ENCODE measurements around the gene HAND2. TPM values are rescaled to one million over a fixed set of nuclear protein-coding genes. Genes with fewer than 3 reads are reported as not detected.

Gene HAND2
- total RNA-seq, 4 donors from 2014 or later, result 0.96 to 5.0 (median 3.3) TPM

DNA sequence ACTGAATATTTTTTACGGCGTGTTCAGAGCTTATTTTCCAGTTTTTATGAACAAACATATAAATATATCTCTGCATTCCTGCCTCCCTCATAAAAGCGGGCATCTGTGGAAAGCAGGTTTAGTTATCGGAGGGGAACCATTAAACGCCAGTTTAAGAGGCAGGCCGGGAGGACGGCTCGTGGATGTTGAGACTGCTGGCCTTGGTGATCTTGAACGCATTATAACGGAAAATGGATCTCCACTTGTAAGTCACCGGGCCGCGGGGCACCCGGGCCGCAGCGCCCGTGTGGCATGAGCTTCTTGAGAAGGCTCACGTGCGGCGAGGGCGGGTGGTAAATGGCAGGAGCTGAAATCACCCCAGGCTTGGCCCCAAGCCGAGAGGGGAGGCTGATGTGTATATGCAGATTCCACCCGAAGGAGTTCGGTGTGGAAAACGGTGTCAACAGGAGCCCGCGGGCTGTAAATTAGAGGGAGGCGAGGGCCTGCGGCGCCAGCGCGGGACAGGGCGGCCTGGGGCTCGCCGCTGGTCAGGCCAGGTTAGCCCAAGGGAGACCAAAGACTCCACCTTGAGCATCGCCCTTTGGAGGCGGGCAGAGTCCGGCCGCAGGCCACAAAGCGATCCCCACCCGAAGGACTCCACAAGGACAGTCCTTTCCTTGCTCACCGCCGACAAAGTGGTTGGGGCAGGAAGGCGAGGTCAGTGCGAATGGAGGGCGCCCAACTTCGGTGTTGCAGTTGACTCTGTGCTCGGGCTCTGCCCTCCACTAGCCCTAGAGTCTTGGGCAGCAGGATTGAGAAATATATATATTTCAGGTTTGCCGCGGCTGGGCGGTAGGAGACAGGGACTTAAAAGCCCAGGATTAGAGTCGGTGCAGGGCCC, 1.3 kb upstream of the HAND2 start:
- Histone ChIP-seq H3K4me3 (peak overlapping the region; percentile 55), H3K27me3 (peaks cover 100% of the 10 kb centered on the region), H3K36me3 (no peaks in the 10 kb centered on the region), H3K4me1 (peaks cover 27% of the 10 kb centered on the region), H3K27ac (no peak overlapping the region), H3K9me3 (no peaks in the 10 kb centered on the region)
- TF ChIP-seq EP300 (IDR thresholded peaks at IDR 0.05), result no peak
- no peak for DNase-seq (ENCODE audit: low spot score in 2 of 2)
- WGBS, result 61% methylated on average over 31 of the region's 52 CpGs

DNA sequence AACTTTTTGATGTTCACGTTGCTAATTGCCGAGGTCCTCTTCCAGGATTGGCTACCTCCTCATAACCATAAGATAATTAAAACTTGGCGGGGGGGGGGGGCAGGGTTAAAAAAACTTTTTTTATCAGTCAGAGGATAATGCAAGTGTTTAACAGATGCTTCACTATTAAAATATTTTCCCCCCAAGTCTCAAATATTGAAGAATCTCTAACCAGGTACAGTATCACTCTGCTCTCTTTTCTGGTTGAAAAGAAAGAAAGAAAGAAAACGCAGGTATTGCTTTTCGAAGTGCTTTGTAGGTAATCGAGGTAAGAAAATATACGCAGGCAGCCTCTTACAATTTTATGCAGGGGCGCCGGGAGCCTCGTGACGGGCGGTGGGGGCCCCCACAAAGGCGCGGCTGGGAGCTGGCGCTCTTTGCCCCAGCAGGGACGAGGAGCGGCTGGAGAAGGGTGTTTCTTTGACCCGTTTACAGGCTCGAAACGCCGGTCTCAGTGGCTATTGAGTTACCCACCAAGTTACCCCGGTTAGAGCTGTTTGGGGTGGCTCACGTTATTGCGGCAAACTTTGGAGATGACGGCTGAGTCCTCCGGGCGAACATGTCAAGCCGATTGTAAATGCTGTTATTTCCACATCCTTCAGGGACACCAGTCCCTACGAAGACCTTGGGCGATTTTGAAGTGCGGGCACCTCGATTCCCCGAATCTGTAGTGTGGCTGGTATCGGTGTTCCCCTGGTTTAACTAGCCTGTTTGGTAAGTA, 477 bp upstream of the HAND2 start:
- H3K9me3 ChIP-seq, result no peaks in the 10 kb centered on the region
- no peak for DNase-seq (ENCODE audit: low spot score in 2 of 2)
- no peaks in the 10 kb centered on the region for H3K36me3 ChIP-seq
- 19% methylated on average over 34 of the region's 34 CpGs for WGBS
- H3K27me3 ChIP-seq, result peaks cover 100% of the 10 kb centered on the region
- TF ChIP-seq EP300 (IDR thresholded peaks at IDR 0.05), result no peak
- TF ChIP-seq, protein P1, sequence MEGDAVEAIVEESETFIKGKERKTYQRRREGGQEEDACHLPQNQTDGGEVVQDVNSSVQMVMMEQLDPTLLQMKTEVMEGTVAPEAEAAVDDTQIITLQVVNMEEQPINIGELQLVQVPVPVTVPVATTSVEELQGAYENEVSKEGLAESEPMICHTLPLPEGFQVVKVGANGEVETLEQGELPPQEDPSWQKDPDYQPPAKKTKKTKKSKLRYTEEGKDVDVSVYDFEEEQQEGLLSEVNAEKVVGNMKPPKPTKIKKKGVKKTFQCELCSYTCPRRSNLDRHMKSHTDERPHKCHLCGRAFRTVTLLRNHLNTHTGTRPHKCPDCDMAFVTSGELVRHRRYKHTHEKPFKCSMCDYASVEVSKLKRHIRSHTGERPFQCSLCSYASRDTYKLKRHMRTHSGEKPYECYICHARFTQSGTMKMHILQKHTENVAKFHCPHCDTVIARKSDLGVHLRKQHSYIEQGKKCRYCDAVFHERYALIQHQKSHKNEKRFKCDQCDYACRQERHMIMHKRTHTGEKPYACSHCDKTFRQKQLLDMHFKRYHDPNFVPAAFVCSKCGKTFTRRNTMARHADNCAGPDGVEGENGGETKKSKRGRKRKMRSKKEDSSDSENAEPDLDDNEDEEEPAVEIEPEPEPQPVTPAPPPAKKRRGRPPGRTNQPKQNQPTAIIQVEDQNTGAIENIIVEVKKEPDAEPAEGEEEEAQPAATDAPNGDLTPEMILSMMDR (IDR thresholded peaks at IDR 0.05), result no peak
- TF ChIP-seq POLR2AphosphoS5 (IDR thresholded peaks at IDR 0.05), result no peak
- TF ChIP-seq POLR2A (IDR thresholded peaks at IDR 0.05), result no peak
- no peak overlapping the region for H3K27ac ChIP-seq
- peaks cover 30% of the 10 kb centered on the region for H3K4me1 ChIP-seq
- peak overlapping the region; percentile 55 for H3K4me3 ChIP-seq

DNA sequence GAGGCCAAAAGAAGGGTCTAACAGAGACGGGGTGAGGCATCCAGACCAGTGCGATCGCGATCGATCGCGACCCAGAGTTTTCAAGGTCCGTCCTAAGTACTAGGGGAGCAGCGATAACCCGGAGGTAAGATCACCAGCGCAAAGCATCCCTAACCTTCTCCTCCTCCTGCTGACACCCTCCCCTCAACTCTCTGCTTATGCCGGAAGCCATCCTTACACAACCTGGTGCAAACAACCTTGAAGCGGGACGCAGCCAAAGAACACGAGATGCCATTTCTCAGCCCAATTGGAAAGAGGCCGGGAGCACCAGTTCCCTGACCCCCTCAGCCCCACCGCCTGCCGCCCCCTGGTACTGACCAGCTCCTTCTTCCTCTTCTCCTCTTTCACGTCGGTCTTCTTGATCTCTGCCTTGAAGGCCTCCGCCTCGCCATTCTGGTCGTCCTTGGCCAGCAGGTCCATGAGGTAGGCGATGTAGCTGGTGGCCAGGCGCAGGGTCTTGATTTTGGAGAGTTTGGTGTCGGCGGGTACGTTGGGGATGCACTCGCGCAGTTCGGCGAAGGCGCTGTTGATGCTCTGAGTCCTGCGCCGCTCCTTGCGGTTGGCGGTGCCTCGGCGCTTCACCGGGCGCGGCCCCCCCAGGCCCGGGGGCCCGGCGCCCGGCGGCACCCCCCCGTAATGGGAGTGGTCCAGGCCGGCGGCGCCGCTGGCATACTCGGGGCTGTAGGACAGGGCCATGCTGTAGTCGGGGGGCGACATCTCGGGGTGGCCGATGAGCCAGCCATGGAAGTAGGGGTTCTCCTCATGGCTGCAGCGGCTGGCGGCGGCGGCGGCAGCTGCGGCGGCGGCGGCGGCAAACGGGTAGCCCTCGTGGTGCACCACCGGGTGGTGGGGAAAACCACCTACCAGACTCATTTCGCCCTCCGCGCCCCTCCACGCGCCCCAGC, 1.4 kb downstream of the HAND2 start:
- no peaks in the 10 kb centered on the region for H3K9me3 ChIP-seq
- WGBS, result 6% methylated on average over 59 of the region's 75 CpGs
- peaks cover 100% of the 10 kb centered on the region for H3K27me3 ChIP-seq
- H3K27ac ChIP-seq, result peak overlapping the region; percentile 72
- H3K4me3 ChIP-seq, result peak overlapping the region; percentile 55
- DNase-seq (ENCODE audit: low spot score in 2 of 2), result no peak
- TF ChIP-seq EP300 (IDR thresholded peaks at IDR 0.05) (no peak), POLR2A (IDR thresholded peaks at IDR 0.05) (no peak), POLR2AphosphoS5 (IDR thresholded peaks at IDR 0.05) (no peak)
- TF ChIP-seq, protein P1 (IDR thresholded peaks at IDR 0.05), result no peak
- H3K4me1 ChIP-seq, result peaks cover 33% of the 10 kb centered on the region
- H3K36me3 ChIP-seq, result no peaks in the 10 kb centered on the region

DNA sequence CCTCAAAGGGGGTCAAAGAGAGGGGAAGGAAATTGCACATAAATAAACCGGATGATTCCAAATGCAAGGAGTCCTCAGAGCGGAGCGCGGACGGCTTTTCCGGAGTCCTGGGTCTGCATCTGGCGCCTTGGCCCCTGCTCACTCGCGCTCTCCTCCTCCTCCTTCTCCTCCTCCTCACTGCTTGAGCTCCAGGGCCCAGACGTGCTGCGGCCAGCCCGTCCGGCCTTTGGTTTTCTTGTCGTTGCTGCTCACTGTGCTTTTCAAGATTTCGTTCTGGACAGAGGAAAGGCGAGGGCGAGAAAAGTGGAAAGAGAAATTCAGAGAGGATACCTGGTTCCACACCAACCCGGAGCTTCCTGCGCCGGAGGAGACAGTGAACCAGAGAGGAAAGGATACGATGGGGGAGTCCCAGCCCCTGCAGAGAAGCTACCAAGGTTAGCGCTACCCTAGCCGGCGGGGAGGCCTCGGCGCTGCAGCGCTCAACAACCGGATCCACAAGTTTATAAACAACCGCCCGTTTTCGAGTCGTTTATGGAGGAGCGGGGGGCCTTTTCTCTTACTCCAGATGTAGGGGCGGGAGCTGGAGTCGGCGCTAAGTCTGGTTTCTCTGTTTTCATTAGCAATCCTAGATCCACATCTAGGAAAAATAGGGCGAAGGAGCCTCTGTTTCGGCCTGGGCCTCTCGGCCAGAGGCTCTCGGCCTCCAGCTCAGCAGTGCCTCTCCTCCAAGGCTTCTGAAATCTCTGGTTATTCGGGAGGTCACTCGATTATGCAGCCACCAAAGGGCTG, 2.7 kb downstream of the HAND2 start:
- Histone ChIP-seq H3K27ac (peak overlapping the region; percentile 18), H3K9me3 (no peaks in the 10 kb centered on the region), H3K4me3 (peak overlapping the region; percentile 55), H3K27me3 (peaks cover 100% of the 10 kb centered on the region), H3K36me3 (no peaks in the 10 kb centered on the region), H3K4me1 (peaks cover 40% of the 10 kb centered on the region)
- no peak for DNase-seq (ENCODE audit: low spot score in 2 of 2)
- TF ChIP-seq POLR2AphosphoS5 (IDR thresholded peaks at IDR 0.05), result no peak
- TF ChIP-seq EP300 (IDR thresholded peaks at IDR 0.05), result no peak
- TF ChIP-seq, protein P1 (IDR thresholded peaks at IDR 0.05), result no peak
- no peak for TF ChIP-seq POLR2A (IDR thresholded peaks at IDR 0.05)
- WGBS, result 23% methylated on average over 36 of the region's 42 CpGs

DNA sequence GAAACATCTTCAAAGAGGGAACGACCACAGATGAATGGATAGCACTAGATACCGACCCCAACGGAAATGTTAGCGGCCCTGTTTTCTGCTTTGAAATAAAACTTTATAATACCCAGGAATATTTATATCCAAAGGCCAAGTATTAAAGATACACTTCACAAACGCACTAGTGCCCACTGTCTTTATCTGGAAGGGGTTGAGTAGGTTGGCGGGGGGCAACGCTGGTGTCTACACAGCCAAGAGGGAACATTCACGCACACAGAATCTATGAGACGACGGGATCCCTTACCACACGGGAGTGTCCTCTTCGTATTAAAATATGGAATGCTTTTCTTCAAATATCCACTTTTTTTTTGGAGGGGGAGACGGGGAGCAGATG, 3.3 kb downstream of the HAND2 start:
- Histone ChIP-seq H3K36me3 (no peaks in the 10 kb centered on the region), H3K4me1 (peaks cover 46% of the 10 kb centered on the region), H3K27ac (peak overlapping the region; percentile 18), H3K9me3 (no peaks in the 10 kb centered on the region), H3K27me3 (peaks cover 100% of the 10 kb centered on the region), H3K4me3 (peak overlapping the region; percentile 55)
- WGBS, result 38% methylated on average over 13 of the region's 13 CpGs
- TF ChIP-seq EP300 (IDR thresholded peaks at IDR 0.05), result no peak
- no peak for TF ChIP-seq POLR2A (IDR thresholded peaks at IDR 0.05)
- no peak for DNase-seq (ENCODE audit: low spot score in 2 of 2)
